ENCODE results near the gene PPP4R2.

Gene PPP4R2

GRCh38 chr3:73071952-73072351 lies 75.3 kb downstream of the PPP4R2 start:
- DNase-seq: no peak

GRCh38 chr3:73072634-73073033 lies 76.0 kb downstream of the PPP4R2 start:
- DNase-seq: no peak

GRCh38 chr3:73073091-73073707 lies 76.6 kb downstream of the PPP4R2 start:
- DNase-seq: no peak

GRCh38 chr3:73074781-73075180 lies 78.2 kb downstream of the PPP4R2 start:
- DNase-seq: no peak

GRCh38 chr3:73080216-73080966 lies 83.8 kb downstream of the PPP4R2 start:
- DNase-seq: no peak

GRCh38 chr3:73081140-73081539 lies 84.5 kb downstream of the PPP4R2 start:
- no peak for DNase-seq

GRCh38 chr3:73084170-73084569 lies 87.6 kb downstream of the PPP4R2 start:
- no peak for DNase-seq

GRCh38 chr3:73086071-73086494 lies 89.5 kb downstream of the PPP4R2 start:
- no peak for DNase-seq

- DNase-seq: peak; percentile 26
Measured at GRCh38 chr3:73094129-73094528, 97.5 kb downstream of the PPP4R2 start.

- DNase-seq: no peak
Measured at GRCh38 chr3:73094951-73095350, 98.3 kb downstream of the PPP4R2 start.

GRCh38 chr3:73096169-73096568 lies 99.6 kb downstream of the PPP4R2 start:
- no peak for DNase-seq

- no peak for DNase-seq
Measured at GRCh38 chr3:73098026-73098425, 101.4 kb downstream of the PPP4R2 start.

- no peak for DNase-seq
Measured at GRCh38 chr3:73098873-73099272, 102.3 kb downstream of the PPP4R2 start.

- peak; percentile 80 for DNase-seq
Measured at GRCh38 chr3:73100741-73101559, 104.3 kb downstream of the PPP4R2 start.

- DNase-seq: no peak
Measured at GRCh38 chr3:73101881-73102280, 105.3 kb downstream of the PPP4R2 start.

GRCh38 chr3:73107215-73107614 lies 110.6 kb downstream of the PPP4R2 start:
- DNase-seq: no peak

- no peak for DNase-seq
Measured at GRCh38 chr3:73107676-73108187, 111.1 kb downstream of the PPP4R2 start.

GRCh38 chr3:73108750-73109149 lies 112.1 kb downstream of the PPP4R2 start:
- DNase-seq: no peak

- DNase-seq: no peak
Measured at GRCh38 chr3:73110530-73110929, 113.9 kb downstream of the PPP4R2 start.

- no peak for DNase-seq
Measured at GRCh38 chr3:73114711-73115110, 118.1 kb downstream of the PPP4R2 start.

GRCh38 chr3:73115806-73116205 lies 119.2 kb downstream of the PPP4R2 start:
- no peak for DNase-seq
